GM21786 (cell line): Measurements from ENCODE around the gene TMEM154.

Experiments
- ATAC-seq: cut with Tn5 transposase; IDR thresholded peaks from one replicate; pipeline ENCODE4 v1.9.1; 2021; ENCODE audit not compliant: unreplicated experiment

Gene TMEM154

DNA sequence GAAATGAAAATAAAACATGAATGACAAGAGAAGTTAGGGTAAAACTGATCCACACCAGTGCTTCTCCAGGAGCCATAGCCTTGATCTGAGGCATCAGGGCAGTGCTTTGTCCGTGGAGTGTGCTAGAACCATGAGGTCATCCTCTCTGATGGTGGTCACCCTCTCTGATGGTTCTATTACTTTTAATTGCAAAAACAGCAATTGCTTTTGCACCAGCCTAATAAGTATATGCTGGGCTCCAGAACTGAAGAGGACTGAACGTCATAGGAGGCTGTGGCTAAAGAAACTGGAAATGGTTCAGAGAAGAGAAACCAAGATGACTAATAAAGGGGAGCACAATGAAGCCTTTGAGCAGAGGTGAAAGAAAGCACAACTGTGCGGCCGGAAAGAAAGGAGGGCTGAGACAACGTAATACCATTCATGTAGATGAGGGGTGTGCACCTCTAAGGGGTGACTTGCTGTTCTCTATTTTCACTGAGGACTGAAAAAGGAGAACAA lies 17.0 kb upstream of the TMEM154 start:
- ATAC-seq, result peak; percentile 98

DNA sequence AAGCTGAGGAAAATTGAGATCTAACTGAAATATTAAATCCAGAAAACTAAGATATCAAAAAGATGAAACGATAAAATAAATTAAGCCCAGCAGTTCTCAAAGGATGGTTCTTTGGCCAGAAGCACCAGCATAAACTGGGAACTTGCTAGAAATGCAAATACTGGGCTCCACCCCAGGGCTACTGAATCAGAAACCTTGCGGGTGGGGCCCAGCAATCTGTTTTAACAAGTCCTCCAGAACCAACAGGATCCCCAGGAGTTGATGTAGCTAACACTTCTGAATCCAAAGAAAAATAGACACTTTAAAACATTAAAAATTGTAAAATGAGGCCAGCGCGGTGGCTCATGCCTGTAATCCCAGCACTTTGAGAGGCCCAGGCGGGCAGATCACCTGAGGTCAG lies 14.1 kb upstream of the TMEM154 start:
- ATAC-seq, result no peak

DNA sequence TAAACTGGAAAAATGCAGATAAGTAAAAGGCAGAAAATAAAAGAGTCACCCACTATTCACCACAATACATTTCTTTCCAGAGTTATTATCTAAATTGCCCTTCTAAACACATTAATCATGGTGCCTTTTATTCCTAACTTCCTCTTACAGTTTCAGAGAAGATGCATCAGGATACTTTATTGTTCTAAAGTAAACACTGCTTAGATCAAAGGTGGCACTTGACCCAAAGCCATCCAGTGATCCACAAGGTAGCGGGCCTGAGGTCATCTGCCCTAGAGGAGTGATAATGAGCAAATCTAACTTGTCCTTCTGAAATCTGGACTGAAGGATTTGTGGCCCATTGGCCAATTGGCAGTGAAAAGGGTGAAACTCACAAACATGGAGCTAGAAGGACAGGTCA lies 12.0 kb upstream of the TMEM154 start:
- no peak for ATAC-seq

DNA sequence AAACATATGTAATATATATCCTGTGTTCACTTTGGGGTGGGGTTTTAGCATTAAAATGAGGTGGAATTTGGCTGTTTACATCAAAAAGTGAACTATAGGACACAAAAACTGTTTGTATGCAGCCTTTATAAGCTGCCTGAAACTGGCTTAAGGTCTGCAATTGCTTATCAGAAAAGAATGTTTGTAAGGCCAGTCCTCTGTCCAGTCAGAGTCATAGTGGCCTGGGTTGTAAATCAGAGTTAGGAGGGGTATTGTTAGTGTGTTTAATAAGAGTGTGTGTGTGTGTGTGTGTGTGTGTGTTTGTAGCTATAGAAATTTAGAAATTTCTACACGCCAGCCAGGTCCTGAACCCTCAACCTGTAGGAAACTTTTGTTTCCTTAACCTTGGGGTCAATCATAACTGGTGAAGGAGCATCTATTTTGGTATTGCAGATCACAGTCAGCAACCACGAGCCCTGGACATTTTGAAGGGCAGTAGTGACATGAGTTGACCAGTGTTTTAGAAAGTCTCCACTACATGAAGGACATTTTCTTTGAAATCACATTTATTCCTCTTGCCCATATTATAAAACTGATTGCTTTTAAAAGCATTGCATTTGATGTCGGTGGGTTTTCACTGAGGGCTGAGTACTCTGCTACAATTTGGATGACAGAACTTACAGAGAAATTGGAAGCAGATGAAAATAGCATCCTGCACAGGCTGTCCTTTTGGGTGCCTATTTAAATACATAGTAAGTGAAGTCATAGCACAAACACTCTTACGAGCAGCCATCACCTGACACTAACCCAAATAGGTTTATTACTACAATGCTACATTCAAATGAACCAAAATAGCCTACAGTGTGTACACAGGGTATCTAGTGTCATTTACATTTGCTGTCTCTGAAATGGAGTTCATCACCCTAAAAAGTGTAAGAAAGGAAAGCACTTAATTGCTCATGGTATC lies 11.2 kb upstream of the TMEM154 start:
- ATAC-seq, result no peak

GRCh38 chr4:152689615-152690501 lies 10.1 kb upstream of the TMEM154 start:
- no peak for ATAC-seq

GRCh38 chr4:152687974-152688599 lies 8.3 kb upstream of the TMEM154 start:
- ATAC-seq, result no peak

DNA sequence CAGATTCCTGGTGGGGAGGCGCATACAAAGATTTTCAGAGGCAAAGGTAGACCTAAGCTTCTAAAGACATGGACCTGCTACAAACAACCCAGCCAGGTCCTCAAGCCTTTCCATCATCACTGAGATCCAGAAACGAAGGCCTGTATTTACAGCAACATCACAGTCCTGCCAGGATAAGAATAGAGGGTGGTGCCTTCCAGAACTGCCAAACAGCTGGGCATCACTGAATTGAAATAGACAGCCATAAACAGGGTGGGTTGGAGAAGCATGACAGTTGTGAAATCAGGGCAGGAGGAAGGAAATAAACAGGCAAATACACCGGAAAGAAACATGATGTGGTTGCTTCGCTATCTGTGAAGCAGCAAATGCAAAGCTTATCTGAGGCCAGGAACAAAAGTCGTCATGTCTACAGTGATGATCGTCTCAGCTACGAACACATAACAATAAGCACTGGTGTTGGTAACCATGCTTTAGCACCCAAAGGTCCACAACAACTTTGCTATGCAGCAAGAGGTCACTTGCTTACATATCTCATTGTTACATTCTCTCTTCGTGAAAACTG lies 6.7 kb upstream of the TMEM154 start:
- ATAC-seq, result no peak

DNA sequence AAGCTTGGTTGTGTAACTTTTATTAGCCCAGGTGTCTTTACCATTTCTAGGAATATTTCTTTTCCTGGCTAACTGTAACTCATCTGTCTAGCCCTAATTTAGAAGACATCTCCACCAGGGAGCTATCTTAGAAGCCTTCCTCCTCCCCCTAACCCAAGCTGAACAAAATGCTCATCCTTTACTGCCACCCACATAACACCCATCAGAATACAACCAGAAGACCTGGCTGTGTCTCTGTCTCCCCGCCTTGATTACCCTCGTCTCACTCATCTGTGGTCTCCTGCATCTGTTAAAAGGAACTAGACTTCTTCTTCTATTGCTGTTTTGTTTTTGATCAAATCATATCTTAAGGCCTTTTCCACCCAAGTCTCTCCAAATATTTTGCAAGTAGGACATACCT lies 4.8 kb upstream of the TMEM154 start:
- ATAC-seq, result no peak

DNA sequence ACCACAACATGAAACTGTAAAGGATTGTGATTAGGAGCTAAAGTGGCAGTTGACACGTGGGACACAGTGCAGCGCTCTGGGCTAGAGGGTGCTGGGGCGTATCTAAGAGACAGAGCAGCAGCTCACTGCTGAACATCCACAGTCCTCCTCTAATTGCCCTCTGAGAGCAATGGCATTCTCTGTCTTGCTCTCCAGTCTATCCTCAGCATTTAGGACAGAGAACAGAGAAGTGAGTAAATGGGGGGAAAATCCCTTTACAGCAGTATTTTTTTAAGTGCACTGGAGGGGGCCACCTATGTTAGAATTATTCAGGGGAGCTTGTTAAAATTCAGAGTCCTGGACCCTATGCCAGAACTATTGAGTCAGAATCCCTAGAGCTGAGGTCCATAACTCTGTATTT lies 4.2 kb upstream of the TMEM154 start:
- peak; percentile 75 for ATAC-seq

DNA sequence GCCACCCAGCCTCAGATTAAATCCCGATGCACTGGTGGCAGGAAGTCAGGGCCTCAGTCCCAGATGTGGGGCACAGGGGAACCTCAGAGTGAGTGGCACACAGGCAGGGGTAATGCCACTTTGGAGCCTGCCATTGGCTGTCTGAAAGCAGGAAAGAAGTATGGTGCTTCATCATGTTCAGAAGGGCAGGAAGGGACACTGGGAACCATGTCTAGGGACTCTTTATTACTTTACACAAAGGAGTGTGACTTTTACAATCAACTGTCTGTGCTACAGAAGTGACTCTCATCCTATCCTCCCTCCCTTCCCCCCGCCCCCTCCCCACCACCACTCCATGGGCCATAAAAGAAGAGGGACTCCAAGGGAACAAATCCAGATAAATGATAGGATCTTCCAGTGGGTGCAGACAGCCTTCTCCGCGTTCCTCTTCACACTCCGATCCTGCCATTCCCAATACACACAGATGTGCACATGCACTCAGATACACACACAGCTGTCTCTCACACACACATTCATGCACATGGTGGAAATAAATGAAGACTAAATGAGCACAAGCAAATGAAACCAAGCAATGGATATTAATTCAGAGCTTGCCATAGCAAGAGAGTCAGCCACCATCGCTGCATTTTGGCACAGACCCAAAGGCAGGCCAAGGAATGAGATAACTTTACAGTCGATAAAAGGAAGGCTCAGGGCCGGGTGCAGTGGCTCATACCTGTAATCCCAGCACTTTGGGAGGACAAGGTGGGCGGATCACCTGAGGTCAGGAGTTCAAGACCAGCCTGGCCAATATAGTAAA lies 2.5 kb upstream of the TMEM154 start:
- ATAC-seq, result no peak

DNA sequence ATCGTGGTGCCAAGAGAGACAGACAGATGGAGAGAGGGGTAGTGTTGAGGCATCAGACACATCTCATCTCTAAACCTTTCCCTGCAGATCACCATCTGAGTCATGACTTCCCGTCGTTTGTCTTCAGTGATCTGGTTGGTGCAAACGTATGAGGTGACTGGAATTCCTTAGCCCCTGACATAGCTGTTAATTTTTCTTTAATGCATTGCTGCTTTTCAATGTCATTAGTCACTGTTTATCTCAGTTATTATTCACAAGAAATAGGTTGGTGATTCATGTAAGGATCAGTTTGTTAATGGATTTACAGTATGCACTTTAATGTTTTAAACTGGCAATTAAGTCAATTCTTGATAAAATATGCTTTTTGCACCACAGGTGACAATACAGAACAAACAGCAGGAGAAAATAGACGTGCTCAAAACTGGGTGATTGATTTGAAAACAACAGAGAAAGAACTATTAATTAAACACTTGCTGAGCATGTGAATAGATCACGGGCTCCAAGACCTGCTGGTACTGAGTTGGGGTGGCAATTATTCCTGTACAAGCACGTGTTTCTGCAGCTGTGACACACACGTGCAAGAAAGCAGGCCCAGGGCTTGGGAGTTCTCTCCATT lies 1.3 kb upstream of the TMEM154 start:
- ATAC-seq, result peak; percentile 16

DNA sequence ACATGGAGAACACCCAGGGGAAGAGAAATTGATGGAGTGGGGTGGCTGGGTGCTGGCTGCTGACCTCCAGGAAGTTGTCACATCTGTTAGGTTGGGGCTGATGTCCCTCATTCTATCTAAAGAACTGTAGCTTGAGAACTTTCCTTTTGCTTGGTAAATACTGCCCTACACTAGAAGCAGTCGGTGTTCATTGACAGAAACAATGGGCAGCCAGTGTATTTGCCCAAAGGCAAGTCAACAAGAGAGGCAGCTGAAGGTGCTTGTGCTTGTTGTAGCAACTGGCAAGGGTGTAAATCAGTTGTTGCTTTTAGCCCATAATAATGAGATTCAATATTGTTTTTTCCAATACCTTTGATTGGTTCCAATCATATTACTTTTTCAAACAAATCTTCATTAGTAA lies 956 bp downstream of the TMEM154 start:
- no peak for ATAC-seq

DNA sequence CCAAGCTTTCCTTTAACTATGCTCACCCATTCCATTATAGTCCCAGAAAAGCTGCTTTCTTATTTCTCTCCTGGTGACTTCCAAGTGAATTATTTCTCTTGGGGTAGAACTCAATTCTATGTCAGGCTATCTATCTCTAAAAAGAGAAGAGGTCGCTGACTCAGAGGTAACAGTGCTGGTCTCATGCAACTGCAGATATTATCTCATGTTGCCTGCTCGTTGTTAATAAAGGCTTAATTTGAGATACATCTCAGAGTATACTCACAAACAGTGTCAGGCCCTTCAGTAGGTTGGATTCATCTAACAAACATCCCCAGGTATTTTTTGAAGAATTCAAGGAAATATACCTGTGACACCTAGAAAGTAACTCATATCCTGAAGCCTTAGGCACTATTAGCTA lies 2.7 kb downstream of the TMEM154 start:
- ATAC-seq, result no peak

- peak; percentile 46 for ATAC-seq
Observed at GRCh38 chr4:152676052-152676854, 3.5 kb downstream of the TMEM154 start.

GRCh38 chr4:152674359-152674758 lies 5.4 kb downstream of the TMEM154 start:
- no peak for ATAC-seq

DNA sequence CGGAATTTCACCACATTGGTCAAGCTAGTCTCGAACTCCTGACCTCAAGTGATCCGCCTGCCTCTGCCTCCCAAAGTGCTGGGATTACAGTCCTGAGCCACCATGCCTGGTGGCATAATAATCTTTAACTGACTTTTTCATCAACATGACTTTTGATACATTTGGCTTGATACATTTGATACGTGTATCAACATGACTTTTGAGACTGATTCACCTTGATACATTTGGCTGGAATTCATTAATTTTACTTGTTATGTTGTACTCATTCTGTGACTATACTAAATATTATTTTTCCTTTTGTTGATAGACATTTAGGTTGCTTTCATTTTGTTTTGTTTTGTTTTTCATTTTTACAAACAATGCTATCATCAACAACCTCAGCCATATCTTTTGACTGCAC lies 6.3 kb downstream of the TMEM154 start:
- ATAC-seq, result no peak

DNA sequence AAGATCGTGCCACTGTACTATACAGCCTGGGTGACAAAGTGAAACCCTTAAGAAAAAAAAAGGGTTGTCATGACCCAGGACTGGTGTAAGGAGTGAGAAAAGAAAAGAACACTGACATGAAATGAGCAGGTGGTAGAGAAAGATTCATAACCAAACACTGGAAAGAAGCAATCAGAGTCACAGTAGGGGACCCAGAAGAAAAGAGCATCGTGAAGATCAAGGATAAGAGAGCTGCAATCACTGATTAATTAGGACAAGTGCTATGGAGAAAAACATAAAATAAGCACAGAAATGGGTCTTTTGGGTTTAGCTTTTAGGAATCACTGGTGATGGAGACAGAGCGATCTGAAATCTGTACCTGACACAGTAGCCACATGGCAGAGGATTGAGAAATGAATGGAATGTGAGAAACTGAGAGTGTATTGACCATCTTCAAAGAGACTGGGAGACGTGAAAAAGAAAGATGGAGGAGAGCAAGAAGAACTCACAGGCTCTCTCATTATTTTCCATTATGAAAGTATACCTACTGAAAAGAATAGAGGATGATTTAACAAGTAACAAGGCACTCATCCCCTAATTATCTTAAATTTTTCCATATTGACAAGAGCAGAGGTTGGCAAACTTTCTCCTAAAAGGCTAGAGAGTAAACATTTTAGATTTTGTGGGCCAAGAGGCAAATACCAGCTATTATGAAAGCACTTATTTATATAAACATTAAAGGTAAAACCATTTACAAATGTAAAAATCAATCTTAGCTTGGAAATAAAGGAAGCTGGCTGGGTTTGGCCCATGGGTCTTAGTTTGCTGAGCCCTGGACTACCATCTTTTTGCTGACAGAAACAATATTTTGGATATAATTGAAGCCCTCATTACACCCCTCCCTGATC lies 7.3 kb downstream of the TMEM154 start:
- ATAC-seq, result no peak
